GM12878 (cell line): ENCODE measurements around the gene SPOCD1. TPM values are rescaled to one million over a fixed set of nuclear protein-coding genes. Genes with fewer than 3 reads are reported as not detected.

Source experiments
- ATAC-seq: fragments of 200-7000 bp; cut with Tn5 transposase; 3 replicates; pipeline ENCODE4 v1.9.1; 2020; ENCODE audit warnings: mild to moderate bottlenecking, moderate library complexity
- BruUV-seq: library from RNA; stranded (reverse); fragments of 400-500 nt; replicated peaks from 2 replicates; lab custom pipeline; 2021; lab: Mats Ljungman, UMichigan
- CTCF ChIA-PET: fragments of 300-600 bp; sonication (Branson Sonifier 250); formaldehyde crosslinking; extraction: SDS; loops from one replicate; lab custom pipeline; 2021; ENCODE audit warnings: inconsistent platforms; lab: Yijun Ruan, JAX
- POLR2A ChIA-PET: fragments of 350-600 bp; formaldehyde crosslinking; extraction: SDS; loops from one replicate; lab custom pipeline; 2021; ENCODE audit warnings: inconsistent platforms; lab: Charles Lee
- RAD21 ChIA-PET: fragments of 300-600 bp; sonication (Branson Sonifier 250); formaldehyde crosslinking; loops from one replicate; lab custom pipeline; 2023; ENCODE audit warnings: antibody characterized with exemption; ENCODE audit not compliant: unreplicated experiment; lab: Charles Lee
- SMC1A ChIA-PET: fragments of 300-600 bp; sonication (Branson Sonifier 250); formaldehyde crosslinking; loops from one replicate; lab custom pipeline; 2023; ENCODE audit not compliant: unreplicated experiment, uncharacterized antibody; lab: Charles Lee
- DNase-seq: peaks from one replicate; pipeline ENCODE4 v3.0.0-alpha.2; 2011; ENCODE audit warnings: low read depth, low spot score
- FAIRE-seq: peaks from 3 replicates; lab custom pipeline; 2011; peaks lifted over from hg19 to GRCh38; lab: Jason Lieb, UNC
- H2AFZ ChIP-seq: 2 replicates; pipeline ENCODE4 v1.6.0; 2011; ENCODE audit warnings: low read depth, low read length, control low read depth; ENCODE audit not compliant: control insufficient read depth
- H3K27ac ChIP-seq: 2 replicates; pipeline ENCODE4 v1.5.1; 2011; ENCODE audit warnings: control low read depth; ENCODE audit not compliant: control insufficient read depth, insufficient read depth
- H3K27me3 ChIP-seq, 2 experiments: replicated peaks in 1 of 2; 2 replicates each; pipeline versions ENCODE4 v1.6.0 to v1.6.1; 2011; ENCODE audit warnings: low read length in 1 of 2; ENCODE audit not compliant: control insufficient read depth in 2 of 2, insufficient read depth in 2 of 2
- H3K36me3 ChIP-seq, 2 experiments: 2 replicates each; pipeline ENCODE4 v1.5.1; 2011; ENCODE audit warnings: low read length in 1 of 2; ENCODE audit not compliant: control insufficient read depth in 2 of 2, insufficient read depth in 2 of 2
- H3K4me1 ChIP-seq: 2 replicates; pipeline ENCODE4 v1.6.1; 2011; ENCODE audit warnings: mild to moderate bottlenecking, low read length, moderate library complexity, mixed read lengths; ENCODE audit not compliant: control insufficient read depth, insufficient read depth
- H3K4me2 ChIP-seq: 2 replicates; pipeline ENCODE4 v1.6.0; 2011; ENCODE audit warnings: control low read depth; ENCODE audit not compliant: control insufficient read depth, insufficient read depth
- H3K4me3 ChIP-seq: fragments of 200-600 bp; sonication (generic); 2 replicates; pipeline ENCODE4 v1.5.1; 2016
- H3K79me2 ChIP-seq: 2 replicates; pipeline ENCODE4 v1.6.0; 2011; ENCODE audit warnings: low read length; ENCODE audit not compliant: control insufficient read depth, insufficient read depth
- H3K9ac ChIP-seq: 2 replicates; pipeline ENCODE4 v1.8.0; 2011; ENCODE audit warnings: low read length, control low read depth, mixed read lengths; ENCODE audit not compliant: control insufficient read depth, insufficient read depth
- H3K9me3 ChIP-seq: replicated peaks from 3 replicates; pipeline ENCODE4 v1.5.1; 2011; ENCODE audit warnings: mild to moderate bottlenecking, low read length; ENCODE audit not compliant: control insufficient read depth, insufficient read depth
- H4K20me1 ChIP-seq: 2 replicates; pipeline ENCODE4 v1.6.0; 2011; ENCODE audit not compliant: control insufficient read depth, insufficient read depth
- CTCF ChIP-seq, 3 experiments: IDR thresholded peaks in 2 of 3; conservative IDR thresholded peaks in 1 of 3; 2 replicates each; pipeline ENCODE4 v1.5.1; 2011; ENCODE audit warnings: low read depth in 3 of 3, low read length in 3 of 3, mild to moderate bottlenecking in 3 of 3, control low read depth in 2 of 3, moderate library complexity in 2 of 3, inconsistent platforms in 1 of 3, mixed read lengths in 1 of 3; ENCODE audit not compliant: control insufficient read depth in 2 of 3, insufficient read depth in 1 of 3; ENCODE audit errors: extremely low read depth in 1 of 3
- ETV6 ChIP-seq, 2 experiments: fragments of 450-650 bp in 1 of 2; IDR thresholded peaks in 1 of 2; conservative IDR thresholded peaks in 1 of 2; 2 replicates each; pipeline ENCODE4 v1.6.1; 2014; ENCODE audit warnings: antibody characterized with exemption in 1 of 2, borderline replicate concordance in 1 of 2, low read depth in 1 of 2, mild to moderate bottlenecking in 1 of 2, moderate library complexity in 1 of 2
- FOXM1 ChIP-seq: IDR thresholded peaks from 2 replicates; pipeline ENCODE4 v1.6.1; 2012; ENCODE audit warnings: low read depth, mild to moderate bottlenecking, inconsistent platforms, low read length, moderate library complexity
- LARP7 ChIP-seq: fragments of 450-650 bp; IDR thresholded peaks from 2 replicates; pipeline ENCODE4 v1.6.1; 2017; ENCODE audit warnings: mild to moderate bottlenecking
- MEF2B ChIP-seq: fragments of 450-650 bp; IDR thresholded peaks from 2 replicates; pipeline ENCODE4 v1.6.1; 2018; ENCODE audit warnings: mild to moderate bottlenecking, moderate library complexity; ENCODE audit not compliant: partially characterized antibody, poor library complexity, severe bottlenecking
- NFXL1 ChIP-seq: fragments of 450-650 bp; IDR thresholded peaks from 2 replicates; pipeline ENCODE4 v1.6.1; 2017; ENCODE audit warnings: antibody characterized with exemption, mild to moderate bottlenecking, borderline replicate concordance
- NFYB ChIP-seq: IDR thresholded peaks from 2 replicates; pipeline ENCODE4 v1.6.1; 2011; ENCODE audit warnings: low read depth, mild to moderate bottlenecking, low read length, improper control_type of control experiment, moderate library complexity; ENCODE audit not compliant: insufficient read depth
- RAD21 ChIP-seq: IDR thresholded peaks from 2 replicates; pipeline ENCODE4 v1.6.1; 2011; ENCODE audit warnings: mild to moderate bottlenecking, low read depth, low read length, moderate library complexity; ENCODE audit not compliant: insufficient read depth
- RAD51 ChIP-seq: fragments of 450-650 bp; IDR thresholded peaks from 2 replicates; pipeline ENCODE4 v1.6.1; 2016; ENCODE audit warnings: moderate library complexity, mild to moderate bottlenecking, inconsistent platforms
- SMC3 ChIP-seq: IDR thresholded peaks from 2 replicates; pipeline ENCODE4 v1.6.1; 2011; ENCODE audit warnings: low read length, improper control_type of control experiment, borderline replicate concordance
- SPI1 ChIP-seq: IDR thresholded peaks from 2 replicates; pipeline ENCODE4 v1.6.1; 2011; ENCODE audit warnings: low read depth, mild to moderate bottlenecking, low read length, moderate library complexity, borderline replicate concordance; ENCODE audit not compliant: insufficient read depth
- WGBS: methylation state at CpG from one replicate; pipeline ENCODE4 v1.1.6; 2016; ENCODE audit warnings: low lambda C conversion rate; ENCODE audit not compliant: insufficient replicate concordance, insufficient coverage; ENCODE audit errors: missing lambda C conversion rate; 5-methylcytosine and 5-hydroxymethylcytosine counted together
- in situ Hi-C: fragments of 300-500 bp; cut with MboI; formaldehyde crosslinking; loops from 9 replicates; pipeline ENCODE4 v1.14.3; 2018; ENCODE audit warnings: mixed read lengths
- intact Hi-C: fragments of 100-400 bp; cut with micrococcal nuclease; formaldehyde crosslinking; loops from one replicate; pipeline ENCODE4 v1.14.2; 2022; ENCODE audit not compliant: unreplicated experiment
- polyA plus RNA-seq, 11 experiments: library from polyadenylated mRNA; depleted of rRNA in 4 of 11; unstranded in 6 of 11; stranded (reverse) in 5 of 11; fragments of >200 nt; fragmentation: Nextera tagmentation in 4 of 11; fragmentation: Illumina TruSeq in 1 of 11; extraction: Ambion mirVana in 4 of 11; extraction: Trizol in 1 of 11; gene quantifications; 1 replicate in 1 of 11; 2 replicates in 10 of 11; pipeline versions ENCODE4 v1.2.1 to v1.2.3, GENCODE V29; 2011 to 2016; ENCODE audit warnings: inconsistent platforms in 2 of 11, missing spikeins in 2 of 11, low read depth in 1 of 11
- total RNA-seq, 4 experiments: library from RNA; depleted of rRNA in 3 of 4; stranded (reverse); fragments of >200 nt in 3 of 4; fragmentation: Illumina TruSeq in 1 of 4; extraction: Trizol in 1 of 4; gene quantifications; 2 replicates each; pipeline versions ENCODE4 v1.2.1 to v1.2.3, GENCODE V29; 2013 to 2021

The SPOCD1 gene
- total and polyA plus RNA-seq, 10 of the 15 experiments (the other 5 are each of a cell fraction or from before 2014, with no cell fraction given), result 0.02 to 0.65 (median 0.13) TPM; not detected in 4

GRCh38 chr1:31834501-31834900 is 18.7 kb upstream of the SPOCD1 start:
- ChIA-PET POLR2A (interaction anchor here (0.6 kb wide), 1 partner anchor 235 kb away, joined by 7 read pairs; no protein-coding TSS in a partner anchor), CTCF (interaction anchor here (0.9 to 7.5 kb wide), 8 partner anchors 11 to 170 kb away, joined by 3 to 88 read pairs (median 4); no protein-coding TSS in a partner anchor), SMC1A (interaction anchor here (1.0 to 7.4 kb wide), 9 partner anchors 17 to 151 kb away, joined by 3 to 65 read pairs (median 4); no protein-coding TSS in a partner anchor), RAD21 (interaction anchor here (0.8 to 4.2 kb wide), 7 partner anchors 99 to 169 kb away, joined by 3 to 37 read pairs (median 4); partner anchors contain the start of gene PTP4A2)
- Histone ChIP-seq H3K9ac (no peak overlapping the region), H3K27me3 (peaks cover 0 to 1% of the 10 kb centered on the region in 2 experiments; a peak in 1 of 4 replicates), H3K4me2 (no peak overlapping the region), H3K36me3 (no peaks in the 10 kb centered on the region), H3K4me3 (no peak overlapping the region), H3K4me1 (no peaks in the 10 kb centered on the region), H3K9me3 (no peaks in the 10 kb centered on the region), H2AFZ (no peak overlapping the region), H4K20me1 (no peaks in the 10 kb centered on the region), H3K27ac (no peak overlapping the region), H3K79me2 (no peaks in the 10 kb centered on the region)
- peak; percentile 28 to 38 (median 37); a peak in 4 of 6 replicates for TF ChIP-seq CTCF (IDR thresholded peaks at IDR 0.05 in 2 of 3, conservative IDR thresholded peaks at IDR 0.05 in 1 of 3; ENCODE audit: control insufficient read depth in 2 of 3, extremely low read depth in 1 of 3, insufficient read depth in 1 of 3, low read depth in 3 of 3, low read length in 3 of 3)
- TF ChIP-seq ETV6 (conservative IDR thresholded peaks at IDR 0.05 in 1 of 2, IDR thresholded peaks at IDR 0.05 in 1 of 2; ENCODE audit: borderline replicate concordance in 1 of 2, low read depth in 1 of 2), result no peak
- no peak for TF ChIP-seq NFXL1
- no peak for TF ChIP-seq MEF2B
- TF ChIP-seq SMC3, result peak; percentile 42; the same call in 1 of the 2 replicates
- TF ChIP-seq RAD21, result peak; percentile 46
- TF ChIP-seq LARP7, result no peak
- TF ChIP-seq NFYB, result no peak
- TF ChIP-seq RAD51, result no peak
- no peak for TF ChIP-seq FOXM1
- TF ChIP-seq SPI1, result no peak
- DNase-seq (no peak), ATAC-seq (peak; percentile 71), FAIRE-seq (no peak)
- WGBS, result 10% methylated on average over 6 of the region's 6 CpGs
- intact Hi-C loops (loop anchor here (1.0 kb wide), 1 partner anchor 130 kb away; no protein-coding TSS in a partner anchor), in situ Hi-C loops (no loop called here)
- BruUV-seq, result no TSS peak
